Dendritic cell treated with granulocyte-macrophage colony-stimulating factor and Interleukin-4, amounts not matched to agents 40 ng/mL and 50 ng/mL, for 4 days (primary cell): ENCODE measurements around the gene AMELX.

Experiments
- H3K27ac Mint-ChIP-seq: one replicate; pipeline ENCODE4 v1.8.0; 2022; ENCODE audit warnings: mild to moderate bottlenecking, mixed read lengths
- H3K27me3 Mint-ChIP-seq: one replicate; pipeline ENCODE4 v1.8.0; 2022; ENCODE audit warnings: mild to moderate bottlenecking, mixed read lengths
- H3K36me3 Mint-ChIP-seq: one replicate; pipeline ENCODE4 v1.8.0; 2022; ENCODE audit warnings: low read depth, mixed read lengths
- H3K4me1 Mint-ChIP-seq: one replicate; pipeline ENCODE4 v1.8.0; 2022; ENCODE audit warnings: low read depth, mixed read lengths
- H3K4me3 Mint-ChIP-seq: one replicate; pipeline ENCODE4 v1.8.0; 2022; ENCODE audit warnings: mild to moderate bottlenecking, moderate library complexity, mixed read lengths
- H3K9me3 Mint-ChIP-seq: one replicate; pipeline ENCODE4 v1.8.0; 2022; ENCODE audit warnings: mixed read lengths
- intact Hi-C: fragments of 100-400 bp; cut with micrococcal nuclease; formaldehyde crosslinking; loops from one replicate; pipeline ENCODE4 v1.15.0; 2022

AMELX gene

GRCh38 chrX:11273544-11273943, 19.7 kb upstream of the AMELX start:
- Mint-ChIP-seq H3K36me3 (no peaks in the 10 kb centered on the region), H3K9me3 (no peaks in the 10 kb centered on the region), H3K4me3 (no peak overlapping the region), H3K27me3 (peaks cover 2% of the 10 kb centered on the region), H3K27ac (no peak overlapping the region), H3K4me1 (no peaks in the 10 kb centered on the region)
- intact Hi-C loops: no loop called here

DNA sequence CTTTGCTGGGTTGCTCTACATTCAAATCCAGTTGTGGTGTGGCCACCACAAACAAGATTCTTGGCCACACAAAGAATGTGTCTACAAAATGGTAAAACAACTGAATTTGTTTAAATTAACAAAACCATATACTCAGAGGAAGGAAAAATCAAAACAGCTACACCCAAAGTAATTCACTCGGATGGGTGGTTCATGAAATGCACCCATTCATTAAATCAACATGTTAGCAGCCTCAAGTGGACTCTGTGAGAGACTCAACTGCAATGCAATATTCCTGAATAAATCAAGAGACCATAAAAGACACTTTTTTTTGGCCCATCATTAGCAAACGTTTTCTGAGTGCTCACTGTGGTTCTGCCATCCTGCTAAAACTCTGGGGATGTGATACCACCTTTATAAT, 11.2 kb upstream of the AMELX start:
- Mint-ChIP-seq H3K27ac (no peak overlapping the region), H3K4me3 (no peak overlapping the region), H3K9me3 (no peaks in the 10 kb centered on the region), H3K27me3 (no peaks in the 10 kb centered on the region), H3K36me3 (no peaks in the 10 kb centered on the region), H3K4me1 (no peaks in the 10 kb centered on the region)
- intact Hi-C loops: no loop called here

DNA sequence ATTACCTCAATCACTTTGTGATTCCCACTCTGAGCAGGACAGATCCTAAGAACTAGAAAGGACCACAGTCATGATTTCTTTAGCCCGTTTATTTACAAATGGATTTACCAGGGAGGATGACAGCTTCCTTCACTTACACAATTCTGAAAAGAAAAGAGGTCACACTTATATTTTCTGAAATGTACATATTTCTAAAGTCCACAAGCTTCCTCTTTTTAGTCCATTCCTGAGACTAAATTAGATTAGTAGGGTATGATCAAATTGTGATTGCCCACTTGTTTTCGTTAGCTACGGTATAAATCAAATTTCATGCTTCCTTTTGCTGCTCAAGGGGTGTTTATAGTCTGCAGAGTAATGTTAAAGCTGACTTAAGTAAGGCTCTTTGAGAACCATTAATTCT, 7.6 kb upstream of the AMELX start:
- Mint-ChIP-seq H3K9me3 (no peaks in the 10 kb centered on the region), H3K27ac (no peak overlapping the region), H3K36me3 (no peaks in the 10 kb centered on the region), H3K4me1 (no peaks in the 10 kb centered on the region), H3K4me3 (no peak overlapping the region), H3K27me3 (no peaks in the 10 kb centered on the region)
- intact Hi-C loops: no loop called here

DNA sequence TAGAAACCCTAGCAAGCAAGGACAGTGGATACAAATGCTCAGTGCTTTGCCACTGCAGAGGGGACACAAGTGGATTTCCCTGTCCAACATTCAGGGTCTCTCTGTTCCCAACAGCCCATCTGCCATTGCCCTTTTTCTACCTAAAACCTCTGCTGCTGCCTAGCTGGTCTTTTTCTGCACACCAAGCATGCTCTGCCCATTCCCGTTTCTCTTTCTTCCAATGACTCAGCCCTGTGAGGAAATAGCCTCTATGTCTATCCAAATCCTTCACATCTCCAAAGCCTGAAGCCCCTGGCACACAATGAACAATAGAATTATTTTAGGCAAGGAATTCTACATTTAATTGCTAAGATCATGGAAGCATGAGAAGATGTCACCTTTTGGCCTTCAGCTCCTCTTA, 5.7 kb upstream of the AMELX start:
- intact Hi-C loops: no loop called here
- Mint-ChIP-seq H3K4me3 (no peak overlapping the region), H3K27ac (no peak overlapping the region), H3K27me3 (peaks cover 1% of the 10 kb centered on the region), H3K4me1 (no peaks in the 10 kb centered on the region), H3K9me3 (no peaks in the 10 kb centered on the region), H3K36me3 (no peaks in the 10 kb centered on the region)

- H3K27me3 Mint-ChIP-seq: peaks cover 3% of the 10 kb centered on the region
- H3K4me1 Mint-ChIP-seq: peaks cover 3% of the 10 kb centered on the region
- no peak overlapping the region for H3K4me3 Mint-ChIP-seq
- H3K9me3 Mint-ChIP-seq: no peaks in the 10 kb centered on the region
- no peaks in the 10 kb centered on the region for H3K36me3 Mint-ChIP-seq
- H3K27ac Mint-ChIP-seq: no peak overlapping the region
- intact Hi-C loops: no loop called here
These were observed 2.7 kb upstream of the AMELX start for GRCh38 chrX:11290416-11291102.

DNA sequence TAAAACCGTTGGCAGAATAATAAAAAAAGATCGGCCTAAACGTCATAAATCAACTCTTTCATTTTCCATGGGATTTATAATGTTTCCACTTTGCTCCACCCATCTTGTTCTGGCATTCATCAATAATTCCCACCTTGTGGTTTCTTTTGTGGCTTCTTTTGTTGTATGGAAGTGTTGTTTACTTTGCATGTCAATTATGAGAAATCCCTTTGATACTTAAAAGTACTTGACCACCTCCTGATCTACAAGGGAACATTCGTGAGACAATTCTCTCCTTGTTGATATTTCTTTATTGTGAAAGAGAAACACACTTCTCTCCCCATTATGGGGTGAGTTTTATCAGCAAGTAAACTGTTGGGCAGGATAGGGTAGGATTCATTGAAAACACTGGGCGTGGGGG, 2.8 kb downstream of the AMELX start:
- H3K27me3 Mint-ChIP-seq: peaks cover 5% of the 10 kb centered on the region
- peaks cover 8% of the 10 kb centered on the region for H3K4me1 Mint-ChIP-seq
- H3K27ac Mint-ChIP-seq: no peak overlapping the region
- no peaks in the 10 kb centered on the region for H3K36me3 Mint-ChIP-seq
- intact Hi-C loops: no loop called here
- H3K4me3 Mint-ChIP-seq: no peak overlapping the region
- no peaks in the 10 kb centered on the region for H3K9me3 Mint-ChIP-seq

DNA sequence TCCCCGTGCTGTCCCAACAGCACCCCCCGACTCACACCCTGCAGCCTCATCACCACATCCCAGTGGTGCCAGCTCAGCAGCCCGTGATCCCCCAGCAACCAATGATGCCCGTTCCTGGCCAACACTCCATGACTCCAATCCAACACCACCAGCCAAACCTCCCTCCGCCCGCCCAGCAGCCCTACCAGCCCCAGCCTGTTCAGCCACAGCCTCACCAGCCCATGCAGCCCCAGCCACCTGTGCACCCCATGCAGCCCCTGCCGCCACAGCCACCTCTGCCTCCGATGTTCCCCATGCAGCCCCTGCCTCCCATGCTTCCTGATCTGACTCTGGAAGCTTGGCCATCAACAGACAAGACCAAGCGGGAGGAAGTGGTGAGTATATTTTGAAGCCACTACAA, 5.4 kb downstream of the AMELX start:
- no peak overlapping the region for H3K4me3 Mint-ChIP-seq
- intact Hi-C loops: no loop called here
- peaks cover 8% of the 10 kb centered on the region for H3K4me1 Mint-ChIP-seq
- no peaks in the 10 kb centered on the region for H3K36me3 Mint-ChIP-seq
- no peak overlapping the region for H3K27ac Mint-ChIP-seq
- H3K27me3 Mint-ChIP-seq: peaks cover 4% of the 10 kb centered on the region
- H3K9me3 Mint-ChIP-seq: no peaks in the 10 kb centered on the region

- no peaks in the 10 kb centered on the region for H3K4me1 Mint-ChIP-seq
- intact Hi-C loops: no loop called here
- H3K36me3 Mint-ChIP-seq: no peaks in the 10 kb centered on the region
- no peak overlapping the region for H3K4me3 Mint-ChIP-seq
- no peaks in the 10 kb centered on the region for H3K9me3 Mint-ChIP-seq
- H3K27ac Mint-ChIP-seq: no peak overlapping the region
- H3K27me3 Mint-ChIP-seq: peaks cover 4% of the 10 kb centered on the region
These were observed 11.6 kb downstream of the AMELX start for GRCh38 chrX:11304829-11305228.

- peaks cover 4% of the 10 kb centered on the region for H3K27me3 Mint-ChIP-seq
- no peak overlapping the region for H3K27ac Mint-ChIP-seq
- no peak overlapping the region for H3K4me3 Mint-ChIP-seq
- no peaks in the 10 kb centered on the region for H3K4me1 Mint-ChIP-seq
- intact Hi-C loops: no loop called here
- no peaks in the 10 kb centered on the region for H3K36me3 Mint-ChIP-seq
- no peaks in the 10 kb centered on the region for H3K9me3 Mint-ChIP-seq
These were observed 12.4 kb downstream of the AMELX start for GRCh38 chrX:11305641-11306040.

- H3K27me3 Mint-ChIP-seq: peaks cover 6% of the 10 kb centered on the region
These were observed 16.0 kb downstream of the AMELX start for GRCh38 chrX:11309220-11309619.

GRCh38 chrX:11311706-11312105, 18.5 kb downstream of the AMELX start:
- peaks cover 2% of the 10 kb centered on the region for H3K27me3 Mint-ChIP-seq
- H3K9me3 Mint-ChIP-seq: no peaks in the 10 kb centered on the region
- intact Hi-C loops: no loop called here
- no peaks in the 10 kb centered on the region for H3K36me3 Mint-ChIP-seq
- H3K4me1 Mint-ChIP-seq: no peaks in the 10 kb centered on the region
- H3K27ac Mint-ChIP-seq: no peak overlapping the region
- no peak overlapping the region for H3K4me3 Mint-ChIP-seq

More at GRCh38 chrX:11309220-11309619, 16.0 kb downstream of the AMELX start:
- Mint-ChIP-seq H3K4me1 (no peaks in the 10 kb centered on the region), H3K4me3 (no peak overlapping the region), H3K36me3 (no peaks in the 10 kb centered on the region), H3K9me3 (no peaks in the 10 kb centered on the region), H3K27ac (no peak overlapping the region)
- intact Hi-C loops: no loop called here

DNA sequence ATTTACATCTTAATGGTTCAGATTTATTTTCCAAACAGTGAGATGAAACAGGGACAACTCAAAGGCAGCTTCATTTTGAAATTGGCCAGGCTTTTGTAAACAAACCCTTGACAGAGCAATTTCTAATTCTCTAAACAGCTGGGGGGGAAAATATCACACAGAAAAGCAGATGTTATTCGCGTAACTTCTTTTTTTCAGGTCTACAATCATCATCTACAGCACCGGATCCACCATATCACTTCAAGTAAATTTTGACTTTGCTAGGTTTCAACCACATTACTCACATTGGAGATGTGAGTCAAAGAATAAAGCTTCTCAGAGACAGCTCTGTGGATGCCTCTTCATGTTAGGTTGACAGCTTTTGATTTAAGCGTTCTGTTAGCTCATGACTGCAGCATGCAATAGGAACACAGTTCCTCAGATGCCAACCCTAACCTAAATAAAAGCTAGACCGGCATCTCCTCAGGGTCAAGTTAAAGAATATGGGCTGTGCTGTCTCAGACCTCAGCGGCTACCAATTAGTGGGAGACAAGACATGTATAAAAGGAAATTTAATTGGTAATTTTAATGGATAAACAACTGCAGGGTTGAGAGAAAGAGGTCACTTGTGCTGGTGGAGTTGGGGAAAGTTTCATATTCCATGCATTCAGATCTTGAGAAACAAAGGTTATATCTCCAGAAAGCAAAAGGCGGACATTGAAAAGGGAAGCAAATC, 26.8 kb downstream of the AMELX start:
- Mint-ChIP-seq H3K27ac (no peak overlapping the region), H3K9me3 (no peaks in the 10 kb centered on the region), H3K4me3 (no peak overlapping the region), H3K36me3 (no peaks in the 10 kb centered on the region), H3K4me1 (no peaks in the 10 kb centered on the region), H3K27me3 (no peaks in the 10 kb centered on the region)
- intact Hi-C loops: no loop called here

DNA sequence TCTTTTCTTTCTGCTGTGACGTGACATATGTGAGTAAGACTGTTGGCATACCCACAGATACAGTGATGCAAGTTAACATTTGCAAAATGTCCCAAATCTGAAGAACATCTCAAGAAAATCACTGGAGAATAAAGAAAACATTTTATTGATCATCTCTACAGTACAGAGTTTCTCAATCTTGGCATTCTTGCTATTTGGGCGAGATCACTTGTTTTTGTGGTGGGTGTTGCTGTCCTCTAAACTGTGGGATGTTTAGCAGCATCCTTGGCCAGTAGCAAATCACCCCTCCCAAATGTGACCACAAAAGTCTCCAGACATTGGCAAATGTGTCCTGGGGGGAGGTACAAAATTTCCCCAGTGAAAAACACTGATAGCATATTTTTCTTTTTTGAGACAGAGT, 28.8 kb downstream of the AMELX start:
- Mint-ChIP-seq H3K27ac (no peak overlapping the region), H3K4me3 (no peak overlapping the region), H3K9me3 (no peaks in the 10 kb centered on the region), H3K4me1 (no peaks in the 10 kb centered on the region), H3K27me3 (no peaks in the 10 kb centered on the region), H3K36me3 (no peaks in the 10 kb centered on the region)
- intact Hi-C loops: no loop called here

DNA sequence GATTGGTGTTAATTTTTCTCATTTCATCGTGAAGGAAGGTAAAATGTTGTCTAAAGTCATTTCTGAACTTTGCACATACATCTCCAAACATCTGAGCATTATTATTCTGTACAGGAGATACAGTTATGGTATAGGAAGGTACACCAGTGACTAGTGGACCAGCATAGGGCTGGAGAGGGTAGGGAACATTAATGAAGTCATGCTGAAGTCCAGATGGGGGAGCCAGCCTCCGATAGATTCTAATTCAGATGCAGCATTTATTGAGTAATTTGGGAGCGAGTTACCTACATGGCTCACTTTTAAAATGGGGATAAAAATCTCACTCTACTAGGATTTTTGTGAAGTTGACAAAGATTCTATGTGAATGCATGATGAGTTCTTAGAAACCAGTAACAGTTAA, 34.9 kb downstream of the AMELX start:
- no peaks in the 10 kb centered on the region for H3K36me3 Mint-ChIP-seq
- no peak overlapping the region for H3K27ac Mint-ChIP-seq
- no peak overlapping the region for H3K4me3 Mint-ChIP-seq
- no peaks in the 10 kb centered on the region for H3K4me1 Mint-ChIP-seq
- no peaks in the 10 kb centered on the region for H3K9me3 Mint-ChIP-seq
- no peaks in the 10 kb centered on the region for H3K27me3 Mint-ChIP-seq
- intact Hi-C loops: no loop called here

GRCh38 chrX:11329021-11329420, 35.8 kb downstream of the AMELX start:
- no peaks in the 10 kb centered on the region for H3K9me3 Mint-ChIP-seq
- H3K27ac Mint-ChIP-seq: no peak overlapping the region
- H3K36me3 Mint-ChIP-seq: no peaks in the 10 kb centered on the region
- intact Hi-C loops: no loop called here
- H3K27me3 Mint-ChIP-seq: no peaks in the 10 kb centered on the region
- no peak overlapping the region for H3K4me3 Mint-ChIP-seq
- H3K4me1 Mint-ChIP-seq: no peaks in the 10 kb centered on the region
